Stomach (tissue), 9 donors: ENCODE data around the gene SH3PXD2A. TPM values are rescaled to one million over a fixed set of nuclear protein-coding genes. Genes with fewer than 3 reads are reported as not detected.

Experiments
- DNase-seq, 2 donors: peaks; one replicate each; pipeline versions ENCODE4 v3.0.0 to v3.0.0-alpha.2; 2013 to 2019
- H3K27ac ChIP-seq, 5 donors: fragments of 200-600 bp in 4 of 5; sonication (generic) in 4 of 5; one replicate each; pipeline ENCODE4 v1.5.1; 2013 to 2019; ENCODE audit warnings: mild to moderate bottlenecking in 1 of 5, moderate library complexity in 1 of 5
- H3K27me3 ChIP-seq, 3 donors: fragments of 200-600 bp; sonication (generic); one replicate each; pipeline ENCODE4 v1.5.1; 2017 to 2019; ENCODE audit warnings: mixed run types in 1 of 3
- H3K36me3 ChIP-seq, 4 donors: fragments of 200-600 bp; sonication (generic); 1 replicate in 3 of 4; 2 replicates in 1 of 4; pipeline ENCODE4 v1.5.1; 2016 to 2019
- H3K4me1 ChIP-seq, 4 donors: fragments of 200-600 bp; sonication (generic); one replicate each; pipeline ENCODE4 v1.5.1; 2016 to 2019
- H3K4me3 ChIP-seq, 4 donors: fragments of 200-600 bp; sonication (generic) in 3 of 4; one replicate each; pipeline ENCODE4 v1.5.1; 2016 to 2019; ENCODE audit warnings: mild to moderate bottlenecking in 1 of 4
- H3K9me3 ChIP-seq, 4 donors: fragments of 200-600 bp; sonication (generic); one replicate each; pipeline ENCODE4 v1.5.1; 2016 to 2019
- EP300 ChIP-seq: sonication (generic); formaldehyde crosslinking; IDR thresholded peaks from one replicate; pipeline ENCODE4 v1.6.1; 2017; ENCODE audit warnings: antibody characterized with exemption
- POLR2A ChIP-seq, 4 donors: fragments of 450-650 bp; IDR thresholded peaks; one replicate each; pipeline ENCODE4 v1.6.1; 2016; ENCODE audit warnings: antibody characterized with exemption in 4 of 4, control low read depth in 2 of 4, mild to moderate bottlenecking in 1 of 4, moderate library complexity in 1 of 4
- POLR2AphosphoS5 ChIP-seq, 3 donors: sonication (generic); formaldehyde crosslinking; IDR thresholded peaks; one replicate each; pipeline ENCODE4 v1.6.1; 2016; ENCODE audit warnings: antibody characterized with exemption in 3 of 3
- WGBS, 5 donors: extraction: QIAGEN DNeasy Blood & Tissue Kit in 3 of 5; methylation state at CpG; one replicate each; pipeline versions ENCODE4 v1.1.5 to v1.1.7; 2013 to 2018; 5-methylcytosine and 5-hydroxymethylcytosine counted together
- intact Hi-C: fragments of 100-400 bp; cut with DNase I; formaldehyde crosslinking; loops from one replicate; pipeline ENCODE4 v1.15.1; 2023; ENCODE audit warnings: low total_unique reads
- polyA plus RNA-seq, 3 donors: library from polyadenylated mRNA; stranded (reverse); fragments of 200-250 nt; gene quantifications; one replicate each; pipeline ENCODE4 v1.2.3, GENCODE V29; 2013
- total RNA-seq, 5 donors: library from RNA; depleted of rRNA; stranded (reverse); fragments of >200 nt; gene quantifications; one replicate each; pipeline versions ENCODE4 v1.1.0 to v1.2.3, GENCODE V29; 2014 to 2016
- TF ChIP-seq, protein P1 (sequence below), 7 experiments: fragments of 450-650 bp in 4 of 7; fragments of 200-600 bp in 3 of 7; sonication (generic) in 3 of 7; IDR thresholded peaks; one replicate each; pipeline ENCODE4 v1.5.1; 2016 to 2019; ENCODE audit warnings: antibody characterized with exemption in 7 of 7, control low read depth in 2 of 7, mild to moderate bottlenecking in 1 of 7
- donor health status: healthy with polysubstance abuse.
- donor health status: Bipolar disorder and iron deficiency.
- donor health status: healthy.

The SH3PXD2A gene
- total and polyA plus RNA-seq, 8 donors, result 12.8 to 51.6 (median 24.0) TPM

DNA sequence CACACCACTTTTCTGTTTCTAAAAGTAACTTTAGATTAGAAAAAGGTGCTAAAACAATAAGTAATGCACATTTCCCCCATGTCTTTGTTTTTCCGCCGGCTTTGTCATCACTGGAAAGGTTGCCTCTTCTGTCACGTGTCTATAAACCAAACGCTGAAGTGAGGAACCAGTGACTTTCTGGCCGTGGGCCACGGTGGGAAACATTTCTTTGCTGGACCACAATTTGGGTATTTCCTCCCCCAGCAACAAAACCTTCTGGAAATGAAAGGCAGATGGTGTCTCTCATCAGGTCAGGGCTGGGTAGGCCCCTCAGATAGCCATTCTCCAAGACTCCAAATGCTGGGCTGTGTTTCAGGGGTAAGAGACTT is 174.5 kb downstream of the SH3PXD2A start:
- intact Hi-C loops, result no loop called here
- H3K4me1 ChIP-seq, result peaks cover 5 to 45% (median 25%) of the 10 kb centered on the region in 4 donors
- H3K9me3 ChIP-seq, result no peaks in the 10 kb centered on the region
- TF ChIP-seq, protein P1, sequence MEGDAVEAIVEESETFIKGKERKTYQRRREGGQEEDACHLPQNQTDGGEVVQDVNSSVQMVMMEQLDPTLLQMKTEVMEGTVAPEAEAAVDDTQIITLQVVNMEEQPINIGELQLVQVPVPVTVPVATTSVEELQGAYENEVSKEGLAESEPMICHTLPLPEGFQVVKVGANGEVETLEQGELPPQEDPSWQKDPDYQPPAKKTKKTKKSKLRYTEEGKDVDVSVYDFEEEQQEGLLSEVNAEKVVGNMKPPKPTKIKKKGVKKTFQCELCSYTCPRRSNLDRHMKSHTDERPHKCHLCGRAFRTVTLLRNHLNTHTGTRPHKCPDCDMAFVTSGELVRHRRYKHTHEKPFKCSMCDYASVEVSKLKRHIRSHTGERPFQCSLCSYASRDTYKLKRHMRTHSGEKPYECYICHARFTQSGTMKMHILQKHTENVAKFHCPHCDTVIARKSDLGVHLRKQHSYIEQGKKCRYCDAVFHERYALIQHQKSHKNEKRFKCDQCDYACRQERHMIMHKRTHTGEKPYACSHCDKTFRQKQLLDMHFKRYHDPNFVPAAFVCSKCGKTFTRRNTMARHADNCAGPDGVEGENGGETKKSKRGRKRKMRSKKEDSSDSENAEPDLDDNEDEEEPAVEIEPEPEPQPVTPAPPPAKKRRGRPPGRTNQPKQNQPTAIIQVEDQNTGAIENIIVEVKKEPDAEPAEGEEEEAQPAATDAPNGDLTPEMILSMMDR (IDR thresholded peaks at IDR 0.05), result no peak
- TF ChIP-seq POLR2A (IDR thresholded peaks at IDR 0.05), result no peak
- no peak for TF ChIP-seq POLR2AphosphoS5 (IDR thresholded peaks at IDR 0.05)
- TF ChIP-seq EP300, result no peak
- no peaks in the 10 kb centered on the region for H3K27me3 ChIP-seq
- peak overlapping the region in 2 of 5 donors; percentile 87 to 88 for H3K27ac ChIP-seq
- H3K36me3 ChIP-seq, result no peaks in the 10 kb centered on the region
- WGBS, 5 donors, result 70 to 86% (median 80%) methylated on average over 6 of the region's 6 CpGs
- H3K4me3 ChIP-seq, result no peak overlapping the region
- no peak for DNase-seq

- DNase-seq, result peak in 1 of 2 donors; percentile 62
- Histone ChIP-seq H3K36me3 (no peaks in the 10 kb centered on the region), H3K4me1 (peaks cover 5 to 43% (median 21%) of the 10 kb centered on the region in 4 donors), H3K27me3 (no peaks in the 10 kb centered on the region), H3K27ac (peak overlapping the region in 4 of 5 donors; percentile 80 to 88 (median 84)), H3K4me3 (no peak overlapping the region), H3K9me3 (no peaks in the 10 kb centered on the region)
- WGBS, 5 donors, result 80 to 85% (median 83%) methylated on average over 2 to 4 of the region's 4 CpGs
- intact Hi-C loops, result no loop called here
- TF ChIP-seq EP300 (no peak), POLR2AphosphoS5 (IDR thresholded peaks at IDR 0.05) (no peak), POLR2A (IDR thresholded peaks at IDR 0.05) (no peak)
- TF ChIP-seq, protein P1 (IDR thresholded peaks at IDR 0.05), result no peak
Measured at GRCh38 chr10:103679096-103679790, 176.1 kb downstream of the SH3PXD2A start.

- peak overlapping the region; percentile 68 to 88 (median 81) for H3K27ac ChIP-seq
- peak overlapping the region in 3 of 4 donors; percentile 22 to 35 (median 23) for H3K4me3 ChIP-seq
- H3K4me1 ChIP-seq, result peaks cover 5 to 43% (median 21%) of the 10 kb centered on the region in 4 donors
- no peaks in the 10 kb centered on the region for H3K27me3 ChIP-seq
- intact Hi-C loops, result no loop called here
- no peaks in the 10 kb centered on the region for H3K9me3 ChIP-seq
- no peaks in the 10 kb centered on the region for H3K36me3 ChIP-seq
- peak; percentile 71 to 97 for DNase-seq
- TF ChIP-seq, protein P1 (IDR thresholded peaks at IDR 0.05), result no peak
- TF ChIP-seq POLR2A (IDR thresholded peaks at IDR 0.05) (no peak), POLR2AphosphoS5 (IDR thresholded peaks at IDR 0.05) (peak; percentile 63 to 98 (median 82)), EP300 (peak; percentile 18)
- WGBS, 5 donors, result 20 to 55% (median 38%) methylated on average over 2 to 12 of the region's 12 CpGs
Measured at GRCh38 chr10:103678178-103678526, 177.2 kb downstream of the SH3PXD2A start.

DNA sequence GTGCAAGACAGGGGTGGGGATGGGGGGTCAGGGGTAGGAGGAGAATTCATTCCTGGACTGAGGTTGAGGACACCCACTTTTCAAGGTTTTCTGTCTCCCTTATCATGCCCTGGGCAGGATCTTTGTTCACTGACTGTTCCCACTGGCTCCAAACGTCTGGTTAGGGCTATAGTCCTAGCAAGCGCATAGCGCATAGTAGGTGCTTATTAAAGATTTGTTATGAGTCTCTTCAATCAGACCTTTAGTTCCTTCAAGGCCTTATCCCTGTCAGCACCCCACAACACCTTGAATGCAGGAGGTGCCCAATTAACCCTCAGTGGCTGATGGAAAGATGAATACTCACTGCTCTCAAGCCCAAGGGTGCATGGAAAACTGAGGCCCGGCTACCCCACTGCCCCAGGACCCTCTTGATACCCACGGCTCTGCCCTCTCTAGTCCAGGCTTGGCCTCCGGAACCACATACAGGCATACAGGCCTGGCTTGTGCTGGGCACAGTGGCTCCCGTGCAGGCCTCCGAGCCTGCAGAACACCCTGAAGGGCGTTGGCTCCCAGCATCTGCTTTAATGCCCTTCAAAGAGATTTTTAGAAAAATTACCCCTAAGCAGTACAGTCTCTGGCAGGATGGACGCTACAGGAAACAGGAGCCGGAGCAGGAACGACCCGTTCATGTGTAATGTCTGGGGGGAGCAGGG is 177.7 kb downstream of the SH3PXD2A start:
- peak overlapping the region; percentile 68 to 88 (median 81) for H3K27ac ChIP-seq
- H3K36me3 ChIP-seq, result no peaks in the 10 kb centered on the region
- H3K4me1 ChIP-seq, result peaks cover 5 to 43% (median 21%) of the 10 kb centered on the region in 4 donors
- no peak for DNase-seq
- peak overlapping the region in 3 of 4 donors; percentile 22 to 35 (median 23) for H3K4me3 ChIP-seq
- no peaks in the 10 kb centered on the region for H3K9me3 ChIP-seq
- H3K27me3 ChIP-seq, result no peaks in the 10 kb centered on the region
- WGBS, 5 donors, result 48 to 65% (median 59%) methylated on average over 13 of the region's 13 CpGs
- TF ChIP-seq, protein P1 (IDR thresholded peaks at IDR 0.05), result no peak
- TF ChIP-seq POLR2A (IDR thresholded peaks at IDR 0.05), result no peak
- no peak for TF ChIP-seq EP300
- intact Hi-C loops, result no loop called here
